IPS-20b (cell line): ENCODE measurements around the gene LDLRAD2.
"Not testable (repeated sequence)": the region's sequence is repeated elsewhere in the genome, so short reads cannot be mapped to it uniquely, and the experiment has no call there.

Experiments used
- H3K27ac ChIP-seq: one replicate; pipeline ENCODE4 v1.5.1; 2013; ENCODE audit warnings: low read length
- H3K27me3 ChIP-seq: 2 replicates; pipeline ENCODE4 v1.6.1; 2013; ENCODE audit warnings: mild to moderate bottlenecking, low read length, inconsistent platforms; ENCODE audit not compliant: insufficient read depth
- H3K36me3 ChIP-seq: 2 replicates; pipeline ENCODE4 v1.6.1; 2013; ENCODE audit warnings: low read depth, mild to moderate bottlenecking, inconsistent platforms, low read length, moderate library complexity; ENCODE audit not compliant: insufficient read depth
- H3K4me1 ChIP-seq: 2 replicates; pipeline ENCODE4 v1.6.1; 2013; ENCODE audit warnings: mild to moderate bottlenecking, control low read depth, inconsistent platforms, low read length, moderate library complexity; ENCODE audit not compliant: insufficient read depth
- H3K4me3 ChIP-seq: 2 replicates; pipeline ENCODE4 v1.5.1; 2013; ENCODE audit warnings: mild to moderate bottlenecking, low read length, inconsistent platforms
- H3K9ac ChIP-seq: 2 replicates; pipeline ENCODE4 v1.6.1; 2013; ENCODE audit warnings: low read depth, mild to moderate bottlenecking, inconsistent platforms, low read length, moderate library complexity
- H3K9me3 ChIP-seq: 2 replicates; pipeline ENCODE4 v1.6.1; 2013; ENCODE audit warnings: mild to moderate bottlenecking, low read depth, low read length, inconsistent platforms; ENCODE audit not compliant: insufficient read depth

LDLRAD2 gene

GRCh38 chr1:21816602-21817302 is 4.7 kb downstream of the LDLRAD2 start:
- Histone ChIP-seq H3K4me3 (no peak overlapping the region), H3K4me1 (no peaks in the 10 kb centered on the region; the same call in 1 of the 2 replicates), H3K9me3 (no peaks in the 10 kb centered on the region), H3K27ac (no peak overlapping the region), H3K36me3 (no peaks in the 10 kb centered on the region), H3K9ac (no peak overlapping the region), H3K27me3 (peaks cover 11% of the 10 kb centered on the region; the same call in 1 of the 2 replicates)

- Histone ChIP-seq H3K4me3 (no peak overlapping the region), H3K27me3 (peaks cover 6% of the 10 kb centered on the region; the same call in 1 of the 2 replicates), H3K36me3 (no peaks in the 10 kb centered on the region; the same call in 1 of the 2 replicates), H3K9me3 (no peaks in the 10 kb centered on the region), H3K4me1 (no peaks in the 10 kb centered on the region; the same call in 1 of the 2 replicates), H3K9ac (no peak overlapping the region), H3K27ac (no peak overlapping the region)
These were observed 6.6 kb downstream of the LDLRAD2 start for GRCh38 chr1:21818656-21819055.

- Histone ChIP-seq H3K36me3 (peaks cover 2% of the 10 kb centered on the region; the same call in 1 of the 2 replicates), H3K27me3 (no peaks in the 10 kb centered on the region), H3K9me3 (no peaks in the 10 kb centered on the region), H3K4me1 (no peaks in the 10 kb centered on the region; the same call in 1 of the 2 replicates), H3K4me3 (no peak overlapping the region), H3K9ac (no peak overlapping the region), H3K27ac (no peak overlapping the region)
These were observed 8.7 kb downstream of the LDLRAD2 start for GRCh38 chr1:21820597-21821232.

GRCh38 chr1:21821385-21822019 is 9.4 kb downstream of the LDLRAD2 start:
- Histone ChIP-seq H3K4me1 (no peaks in the 10 kb centered on the region; the same call in 1 of the 2 replicates), H3K9ac (no peak overlapping the region), H3K27me3 (no peaks in the 10 kb centered on the region), H3K36me3 (peaks cover 2% of the 10 kb centered on the region; the same call in 1 of the 2 replicates), H3K9me3 (no peaks in the 10 kb centered on the region), H3K27ac (no peak overlapping the region), H3K4me3 (no peak overlapping the region)

GRCh38 chr1:21822349-21822748 is 10.3 kb downstream of the LDLRAD2 start:
- peaks cover 10% of the 10 kb centered on the region for H3K36me3 ChIP-seq
- H3K9ac ChIP-seq: no peak overlapping the region
- no peak overlapping the region for H3K27ac ChIP-seq
- H3K27me3 ChIP-seq: no peaks in the 10 kb centered on the region
- no peak overlapping the region for H3K4me3 ChIP-seq
- H3K9me3 ChIP-seq: no peaks in the 10 kb centered on the region
- H3K4me1 ChIP-seq: no peaks in the 10 kb centered on the region

- Histone ChIP-seq H3K4me3 (no peak overlapping the region), H3K27ac (no peak overlapping the region), H3K4me1 (no peaks in the 10 kb centered on the region), H3K9me3 (no peaks in the 10 kb centered on the region), H3K36me3 (peaks cover 18% of the 10 kb centered on the region), H3K9ac (no peak overlapping the region), H3K27me3 (no peaks in the 10 kb centered on the region)
These were observed 11.3 kb downstream of the LDLRAD2 start for GRCh38 chr1:21823206-21823979.

- no peaks in the 10 kb centered on the region for H3K27me3 ChIP-seq
- no peaks in the 10 kb centered on the region for H3K9me3 ChIP-seq
- H3K4me3 ChIP-seq: no peak overlapping the region
- no peak overlapping the region for H3K27ac ChIP-seq
- H3K36me3 ChIP-seq: peaks cover 25% of the 10 kb centered on the region
- no peaks in the 10 kb centered on the region for H3K4me1 ChIP-seq
- no peak overlapping the region for H3K9ac ChIP-seq
These were observed 12.1 kb downstream of the LDLRAD2 start for GRCh38 chr1:21823980-21824702.

- H3K9ac ChIP-seq: no peak overlapping the region
- no peaks in the 10 kb centered on the region for H3K4me1 ChIP-seq
- no peaks in the 10 kb centered on the region for H3K9me3 ChIP-seq
- H3K36me3 ChIP-seq: peaks cover 31% of the 10 kb centered on the region
- no peak overlapping the region for H3K27ac ChIP-seq
- no peak overlapping the region for H3K4me3 ChIP-seq
- no peaks in the 10 kb centered on the region for H3K27me3 ChIP-seq
These were observed 12.9 kb downstream of the LDLRAD2 start for GRCh38 chr1:21824926-21825325.

- Histone ChIP-seq H3K27ac (no peak overlapping the region), H3K4me3 (no peak overlapping the region), H3K27me3 (no peaks in the 10 kb centered on the region), H3K36me3 (peaks cover 31% of the 10 kb centered on the region), H3K4me1 (no peaks in the 10 kb centered on the region), H3K9ac (no peak overlapping the region), H3K9me3 (no peaks in the 10 kb centered on the region)
These were observed 13.3 kb downstream of the LDLRAD2 start for GRCh38 chr1:21825393-21825792.

- H3K9ac ChIP-seq, H3K9me3 ChIP-seq, H3K4me1 ChIP-seq, H3K27me3 ChIP-seq, H3K4me3 ChIP-seq, H3K27ac ChIP-seq: not testable (repeated sequence)
- H3K36me3 ChIP-seq: peaks cover 35% of the 10 kb centered on the region
These were observed 14.6 kb downstream of the LDLRAD2 start for GRCh38 chr1:21826694-21827093.

GRCh38 chr1:21827141-21827679 is 15.1 kb downstream of the LDLRAD2 start:
- Histone ChIP-seq H3K9me3 (no peaks in the 10 kb centered on the region), H3K36me3 (peaks cover 40% of the 10 kb centered on the region), H3K4me3 (no peak overlapping the region), H3K9ac (no peak overlapping the region), H3K27ac (no peak overlapping the region), H3K27me3 (no peaks in the 10 kb centered on the region), H3K4me1 (no peaks in the 10 kb centered on the region)
